GM23338 (cell line): Measurements from ENCODE around the gene C6orf136. TPM values are rescaled to one million over a fixed set of nuclear protein-coding genes. Genes with fewer than 3 reads are reported as not detected.

Experiments
- ATAC-seq: fragments of 200-7000 bp; cut with Tn5 transposase; 3 replicates; pipeline ENCODE4 v1.9.1; 2020
- DNase-seq: peaks from one replicate; pipeline ENCODE4 v3.0.0-alpha.2; 2015; ENCODE audit warnings: low spot score
- H2AFZ ChIP-seq: fragments of 200-600 bp; sonication (generic); 2 replicates; pipeline ENCODE4 v1.8.0; 2016; ENCODE audit warnings: antibody characterized with exemption, mild to moderate bottlenecking, moderate library complexity
- H3F3A ChIP-seq: fragments of 200-600 bp; sonication (generic); replicated peaks from 2 replicates; pipeline ENCODE4 v1.8.0; 2017; ENCODE audit warnings: antibody characterized with exemption, mixed run types, low read depth
- H3K27ac ChIP-seq: fragments of 200-600 bp; sonication (generic); 2 replicates; pipeline ENCODE4 v1.6.1; 2016; ENCODE audit warnings: low read depth
- H3K27me3 ChIP-seq: fragments of 200-600 bp; sonication (generic); 2 replicates; pipeline ENCODE4 v1.8.0; 2016; ENCODE audit warnings: mild to moderate bottlenecking, mixed run types, moderate library complexity; ENCODE audit not compliant: insufficient read depth
- H3K36me3 ChIP-seq: fragments of 200-600 bp; sonication (generic); 2 replicates; pipeline ENCODE4 v1.8.0; 2016; ENCODE audit warnings: mild to moderate bottlenecking; ENCODE audit not compliant: insufficient read depth
- H3K4me1 ChIP-seq: fragments of 200-600 bp; sonication (generic); 2 replicates; pipeline ENCODE4 v1.8.0; 2016; ENCODE audit warnings: mild to moderate bottlenecking, moderate library complexity; ENCODE audit not compliant: insufficient read depth
- H3K4me2 ChIP-seq: fragments of 200-600 bp; sonication (generic); 2 replicates; pipeline ENCODE4 v1.7.1; 2017; ENCODE audit warnings: mixed run types
- H3K4me3 ChIP-seq: fragments of 200-600 bp; sonication (generic); 2 replicates; pipeline ENCODE4 v1.6.1; 2016; ENCODE audit warnings: mixed run types
- H3K79me2 ChIP-seq: fragments of 200-600 bp; sonication (generic); replicated peaks from 2 replicates; pipeline ENCODE4 v1.8.0; 2017; ENCODE audit warnings: mild to moderate bottlenecking; ENCODE audit not compliant: insufficient read depth
- H3K9me2 ChIP-seq: fragments of 200-600 bp; sonication (generic); 2 replicates; pipeline ENCODE4 v1.8.0; 2017; ENCODE audit not compliant: insufficient read depth
- H4K20me1 ChIP-seq: fragments of 200-600 bp; sonication (generic); replicated peaks from 2 replicates; pipeline ENCODE4 v1.8.0; 2017; ENCODE audit warnings: mild to moderate bottlenecking; ENCODE audit not compliant: insufficient read depth
- H3K27ac Mint-ChIP-seq: 2 replicates; pipeline ENCODE4 v1.8.0; 2020; ENCODE audit warnings: inconsistent platforms, mild to moderate bottlenecking, moderate library complexity, mixed read lengths
- H3K27me3 Mint-ChIP-seq: 3 replicates; pipeline ENCODE4 v1.8.0; 2022; ENCODE audit warnings: low read depth, mild to moderate bottlenecking, moderate library complexity, mixed read lengths, inconsistent platforms; ENCODE audit not compliant: insufficient read depth, poor library complexity
- H3K36me3 Mint-ChIP-seq: 3 replicates; pipeline ENCODE4 v1.8.0; 2021; ENCODE audit warnings: low read depth, mild to moderate bottlenecking, inconsistent platforms, moderate library complexity, mixed read lengths
- H3K4me1 Mint-ChIP-seq: 3 replicates; pipeline ENCODE4 v1.8.0; 2020; ENCODE audit warnings: mild to moderate bottlenecking, inconsistent platforms, mixed read lengths
- H3K4me3 Mint-ChIP-seq: 3 replicates; pipeline ENCODE4 v1.8.0; 2021; ENCODE audit warnings: moderate library complexity, mild to moderate bottlenecking, inconsistent platforms, mixed read lengths
- H3K9me3 Mint-ChIP-seq: 3 replicates; pipeline ENCODE4 v1.8.0; 2020; ENCODE audit warnings: moderate library complexity, mild to moderate bottlenecking, inconsistent platforms, mixed read lengths
- CREB1 ChIP-seq: fragments of 250-450 bp; sonication (Bioruptor Pico); IDR thresholded peaks from 2 replicates; pipeline ENCODE4 v1.5.0; 2020; ENCODE audit warnings: low read depth, mild to moderate bottlenecking, moderate library complexity
- ETS1 ChIP-seq: IDR thresholded peaks from 2 replicates; pipeline ENCODE4 v1.6.1; 2016; ENCODE audit warnings: antibody characterized with exemption
- EZH2 ChIP-seq: fragments of 200-600 bp; sonication (generic); IDR thresholded peaks from one replicate; pipeline ENCODE4 v1.8.0; 2017; ENCODE audit warnings: antibody characterized with exemption, mild to moderate bottlenecking, low read depth; ENCODE audit not compliant: unreplicated experiment
- EZH2phosphoT487 ChIP-seq: fragments of 200-600 bp; sonication (generic); IDR thresholded peaks from one replicate; pipeline ENCODE4 v1.8.1; 2018; ENCODE audit warnings: antibody characterized with exemption; ENCODE audit not compliant: unreplicated experiment
- JUNB ChIP-seq: IDR thresholded peaks from one replicate; pipeline ENCODE4 v1.6.1; 2016; ENCODE audit warnings: antibody characterized with exemption; ENCODE audit not compliant: unreplicated experiment
- NANOG ChIP-seq: IDR thresholded peaks from 2 replicates; pipeline ENCODE4 v1.6.1; 2016; ENCODE audit warnings: antibody characterized with exemption, borderline replicate concordance
- POLR2AphosphoS5 ChIP-seq: IDR thresholded peaks from 2 replicates; pipeline ENCODE4 v1.6.1; 2016; ENCODE audit warnings: antibody characterized with exemption, low read depth
- REST ChIP-seq: IDR thresholded peaks from one replicate; pipeline ENCODE4 v1.6.1; 2018; ENCODE audit warnings: antibody characterized with exemption; ENCODE audit not compliant: unreplicated experiment
- STAT1 ChIP-seq: IDR thresholded peaks from one replicate; pipeline ENCODE4 v1.6.1; 2016; ENCODE audit warnings: antibody characterized with exemption; ENCODE audit not compliant: unreplicated experiment
- ZNF114 ChIP-seq: fragments of 250-450 bp; sonication (Bioruptor Pico); IDR thresholded peaks from 2 replicates; pipeline ENCODE4 v1.5.0; 2020; ENCODE audit warnings: mild to moderate bottlenecking, moderate library complexity
- ZNF331 ChIP-seq: fragments of 250-450 bp; sonication (Bioruptor Pico); IDR thresholded peaks from 2 replicates; pipeline ENCODE4 v1.5.0; 2020; ENCODE audit warnings: low read depth, mild to moderate bottlenecking, moderate library complexity
- polyA plus RNA-seq: library from polyadenylated mRNA; unstranded; fragments of >200 nt; fragmentation: Nextera tagmentation; extraction: Ambion mirVana; gene quantifications from 2 replicates; pipeline ENCODE4 v1.2.1, GENCODE V29; 2016
- total RNA-seq: library from RNA; depleted of rRNA; stranded (reverse); fragments of >200 nt; shearing (Covaris generic); gene quantifications from 2 replicates; pipeline ENCODE4 v1.2.3, GENCODE V29; 2014
- TF ChIP-seq, protein P1 (sequence below), 2 experiments: fragments of 200-600 bp in 1 of 2; sonication (generic) in 1 of 2; conservative IDR thresholded peaks; 2 replicates each; pipeline versions ENCODE4 v1.5.1 to v1.6.1; 2016 to 2017; ENCODE audit warnings: antibody characterized with exemption in 2 of 2, low read depth in 2 of 2, mild to moderate bottlenecking in 2 of 2, moderate library complexity in 1 of 2
- TF ChIP-seq, protein P2 (sequence below): fragments of 250-450 bp; sonication (Bioruptor Pico); IDR thresholded peaks from 2 replicates; pipeline ENCODE4 v1.5.0; 2020; ENCODE audit warnings: mild to moderate bottlenecking, moderate library complexity

C6orf136 gene
- total and polyA plus RNA-seq, 2 experiments from 2014 or later, result 12.5 to 27.5 TPM

DNA sequence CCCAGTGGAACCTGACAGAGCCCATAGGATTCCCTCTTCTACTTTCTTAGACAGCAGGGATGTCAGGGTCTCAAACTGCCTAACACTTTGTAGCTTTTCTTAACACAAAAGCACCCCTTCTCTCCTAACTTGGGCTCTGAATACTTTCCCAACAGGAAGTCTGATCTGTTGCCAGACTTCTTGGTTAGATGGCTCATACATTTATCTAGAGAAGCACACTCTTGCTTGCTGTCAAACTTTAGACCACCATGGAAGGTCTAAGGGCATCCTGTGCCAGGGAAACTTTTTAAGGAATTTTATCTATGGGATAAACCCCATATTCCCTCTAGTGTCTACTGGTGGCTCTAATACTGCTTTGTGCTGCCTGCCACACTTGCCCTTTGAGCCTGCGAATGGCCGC lies 3.3 kb upstream of the C6orf136 start:
- TF ChIP-seq ZNF114 (CRISPR knock-in tag) (no peak), EZH2phosphoT487 (no peak), EZH2 (no peak), REST (no peak), POLR2AphosphoS5 (no peak), STAT1 (no peak), NANOG (no peak), JUNB (no peak), ETS1 (no peak), CREB1 (no peak), ZNF331 (no peak)
- TF ChIP-seq, protein P1, sequence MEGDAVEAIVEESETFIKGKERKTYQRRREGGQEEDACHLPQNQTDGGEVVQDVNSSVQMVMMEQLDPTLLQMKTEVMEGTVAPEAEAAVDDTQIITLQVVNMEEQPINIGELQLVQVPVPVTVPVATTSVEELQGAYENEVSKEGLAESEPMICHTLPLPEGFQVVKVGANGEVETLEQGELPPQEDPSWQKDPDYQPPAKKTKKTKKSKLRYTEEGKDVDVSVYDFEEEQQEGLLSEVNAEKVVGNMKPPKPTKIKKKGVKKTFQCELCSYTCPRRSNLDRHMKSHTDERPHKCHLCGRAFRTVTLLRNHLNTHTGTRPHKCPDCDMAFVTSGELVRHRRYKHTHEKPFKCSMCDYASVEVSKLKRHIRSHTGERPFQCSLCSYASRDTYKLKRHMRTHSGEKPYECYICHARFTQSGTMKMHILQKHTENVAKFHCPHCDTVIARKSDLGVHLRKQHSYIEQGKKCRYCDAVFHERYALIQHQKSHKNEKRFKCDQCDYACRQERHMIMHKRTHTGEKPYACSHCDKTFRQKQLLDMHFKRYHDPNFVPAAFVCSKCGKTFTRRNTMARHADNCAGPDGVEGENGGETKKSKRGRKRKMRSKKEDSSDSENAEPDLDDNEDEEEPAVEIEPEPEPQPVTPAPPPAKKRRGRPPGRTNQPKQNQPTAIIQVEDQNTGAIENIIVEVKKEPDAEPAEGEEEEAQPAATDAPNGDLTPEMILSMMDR (conservative IDR thresholded peaks at IDR 0.05; ENCODE audit: low read depth in 2 of 2), result no peak
- TF ChIP-seq, protein P2, sequence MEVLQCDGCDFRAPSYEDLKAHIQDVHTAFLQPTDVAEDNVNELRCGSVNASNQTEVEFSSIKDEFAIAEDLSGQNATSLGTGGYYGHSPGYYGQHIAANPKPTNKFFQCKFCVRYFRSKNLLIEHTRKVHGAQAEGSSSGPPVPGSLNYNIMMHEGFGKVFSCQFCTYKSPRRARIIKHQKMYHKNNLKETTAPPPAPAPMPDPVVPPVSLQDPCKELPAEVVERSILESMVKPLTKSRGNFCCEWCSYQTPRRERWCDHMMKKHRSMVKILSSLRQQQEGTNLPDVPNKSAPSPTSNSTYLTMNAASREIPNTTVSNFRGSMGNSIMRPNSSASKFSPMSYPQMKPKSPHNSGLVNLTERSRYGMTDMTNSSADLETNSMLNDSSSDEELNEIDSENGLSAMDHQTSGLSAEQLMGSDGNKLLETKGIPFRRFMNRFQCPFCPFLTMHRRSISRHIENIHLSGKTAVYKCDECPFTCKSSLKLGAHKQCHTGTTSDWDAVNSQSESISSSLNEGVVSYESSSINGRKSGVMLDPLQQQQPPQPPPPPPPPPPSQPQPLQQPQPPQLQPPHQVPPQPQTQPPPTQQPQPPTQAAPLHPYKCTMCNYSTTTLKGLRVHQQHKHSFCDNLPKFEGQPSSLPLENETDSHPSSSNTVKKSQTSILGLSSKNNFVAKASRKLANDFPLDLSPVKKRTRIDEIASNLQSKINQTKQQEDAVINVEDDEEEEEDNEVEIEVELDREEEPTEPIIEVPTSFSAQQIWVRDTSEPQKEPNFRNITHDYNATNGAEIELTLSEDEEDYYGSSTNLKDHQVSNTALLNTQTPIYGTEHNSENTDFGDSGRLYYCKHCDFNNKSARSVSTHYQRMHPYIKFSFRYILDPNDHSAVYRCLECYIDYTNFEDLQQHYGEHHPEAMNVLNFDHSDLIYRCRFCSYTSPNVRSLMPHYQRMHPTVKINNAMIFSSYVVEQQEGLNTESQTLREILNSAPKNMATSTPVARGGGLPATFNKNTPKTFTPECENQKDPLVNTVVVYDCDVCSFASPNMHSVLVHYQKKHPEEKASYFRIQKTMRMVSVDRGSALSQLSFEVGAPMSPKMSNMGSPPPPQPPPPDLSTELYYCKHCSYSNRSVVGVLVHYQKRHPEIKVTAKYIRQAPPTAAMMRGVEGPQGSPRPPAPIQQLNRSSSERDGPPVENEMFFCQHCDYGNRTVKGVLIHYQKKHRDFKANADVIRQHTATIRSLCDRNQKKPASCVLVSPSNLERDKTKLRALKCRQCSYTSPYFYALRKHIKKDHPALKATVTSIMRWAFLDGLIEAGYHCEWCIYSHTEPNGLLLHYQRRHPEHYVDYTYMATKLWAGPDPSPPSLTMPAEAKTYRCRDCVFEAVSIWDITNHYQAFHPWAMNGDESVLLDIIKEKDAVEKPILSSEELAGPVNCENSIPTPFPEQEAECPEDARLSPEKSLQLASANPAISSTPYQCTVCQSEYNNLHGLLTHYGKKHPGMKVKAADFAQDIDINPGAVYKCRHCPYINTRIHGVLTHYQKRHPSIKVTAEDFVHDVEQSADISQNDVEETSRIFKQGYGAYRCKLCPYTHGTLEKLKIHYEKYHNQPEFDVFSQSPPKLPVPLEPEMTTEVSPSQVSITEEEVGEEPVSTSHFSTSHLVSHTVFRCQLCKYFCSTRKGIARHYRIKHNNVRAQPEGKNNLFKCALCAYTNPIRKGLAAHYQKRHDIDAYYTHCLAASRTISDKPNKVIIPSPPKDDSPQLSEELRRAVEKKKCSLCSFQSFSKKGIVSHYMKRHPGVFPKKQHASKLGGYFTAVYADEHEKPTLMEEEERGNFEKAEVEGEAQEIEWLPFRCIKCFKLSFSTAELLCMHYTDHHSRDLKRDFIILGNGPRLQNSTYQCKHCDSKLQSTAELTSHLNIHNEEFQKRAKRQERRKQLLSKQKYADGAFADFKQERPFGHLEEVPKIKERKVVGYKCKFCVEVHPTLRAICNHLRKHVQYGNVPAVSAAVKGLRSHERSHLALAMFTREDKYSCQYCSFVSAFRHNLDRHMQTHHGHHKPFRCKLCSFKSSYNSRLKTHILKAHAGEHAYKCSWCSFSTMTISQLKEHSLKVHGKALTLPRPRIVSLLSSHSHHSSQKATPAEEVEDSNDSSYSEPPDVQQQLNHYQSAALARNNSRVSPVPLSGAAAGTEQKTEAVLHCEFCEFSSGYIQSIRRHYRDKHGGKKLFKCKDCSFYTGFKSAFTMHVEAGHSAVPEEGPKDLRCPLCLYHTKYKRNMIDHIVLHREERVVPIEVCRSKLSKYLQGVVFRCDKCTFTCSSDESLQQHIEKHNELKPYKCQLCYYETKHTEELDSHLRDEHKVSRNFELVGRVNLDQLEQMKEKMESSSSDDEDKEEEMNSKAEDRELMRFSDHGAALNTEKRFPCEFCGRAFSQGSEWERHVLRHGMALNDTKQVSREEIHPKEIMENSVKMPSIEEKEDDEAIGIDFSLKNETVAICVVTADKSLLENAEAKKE (CRISPR knock-in tag), result no peak
- Histone ChIP-seq H4K20me1 (peaks cover 9% of the 10 kb centered on the region; the same call in 1 of the 2 replicates), H3K27ac (no peak overlapping the region), H3K36me3 (peaks cover 4% of the 10 kb centered on the region; the same call in 1 of the 2 replicates), H3K4me3 (no peak overlapping the region), H3K4me2 (no peak overlapping the region), H3K79me2 (peaks cover 28% of the 10 kb centered on the region), H2AFZ (no peak overlapping the region), H3K9me2 (no peaks in the 10 kb centered on the region), H3F3A (no peaks in the 10 kb centered on the region), H3K27me3 (no peaks in the 10 kb centered on the region), H3K4me1 (peaks cover 17% of the 10 kb centered on the region)
- Mint-ChIP-seq H3K4me3 (no peak overlapping the region), H3K27ac (no peak overlapping the region), H3K36me3 (peaks cover 42% of the 10 kb centered on the region), H3K27me3 (peaks cover 12% of the 10 kb centered on the region), H3K9me3 (no peaks in the 10 kb centered on the region), H3K4me1 (peaks cover 16% of the 10 kb centered on the region)
- ATAC-seq, result no peak
- no peak for DNase-seq
